ENCODE measurements around the gene RPN2. TPM values are rescaled to one million over a fixed set of nuclear protein-coding genes. Genes with fewer than 3 reads are reported as not detected.

RPN2 gene
- total RNA-seq, 8 experiments from 2014 or later = 94.2 to 354 (median 152) TPM

DNA sequence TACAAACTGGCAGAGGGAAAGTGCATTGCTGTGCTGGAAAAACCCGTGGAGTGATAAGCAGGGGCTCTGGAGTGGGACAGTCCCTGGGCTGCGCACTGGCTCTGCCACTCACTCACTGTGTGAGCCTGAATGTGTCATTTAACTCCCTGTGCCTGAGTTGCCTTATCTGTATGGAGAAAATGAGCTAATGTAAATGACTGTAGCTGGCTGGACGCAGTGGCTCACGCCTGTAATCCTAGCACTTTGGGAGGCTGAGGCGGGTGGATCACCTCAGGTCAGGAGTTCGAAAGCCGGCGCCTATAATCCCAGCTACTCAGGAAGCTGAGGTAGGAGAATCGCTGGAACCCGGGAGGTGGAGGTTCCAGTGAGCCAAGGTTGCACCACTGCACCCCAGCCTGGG, 18.4 kb upstream of the RPN2 start:
- no peak overlapping the region for H3K27ac ChIP-seq
- ATAC-seq (replicated peaks in 6 of 8) = peak in 2 of 8 experiments; percentile 37 to 57
- H3K4me3 ChIP-seq = no peak overlapping the region
- in situ Hi-C loops (cut with MboI; ENCODE audit: low pct_unique_long_range_greater_than_20kb in 2 of 9, low sequenced_read_pairs in 9 of 9, unreplicated experiment in 9 of 9) = no loop called here
- no peaks in the 10 kb centered on the region for H3K4me1 ChIP-seq (replicated peaks in 1 of 2)
- 88 to 100% (median 96%) methylated on average over 1 to 8 of the region's 10 CpGs; no CpG with 5 or more reads in 4 of the 10 experiments for WGBS, 10 experiments

DNA sequence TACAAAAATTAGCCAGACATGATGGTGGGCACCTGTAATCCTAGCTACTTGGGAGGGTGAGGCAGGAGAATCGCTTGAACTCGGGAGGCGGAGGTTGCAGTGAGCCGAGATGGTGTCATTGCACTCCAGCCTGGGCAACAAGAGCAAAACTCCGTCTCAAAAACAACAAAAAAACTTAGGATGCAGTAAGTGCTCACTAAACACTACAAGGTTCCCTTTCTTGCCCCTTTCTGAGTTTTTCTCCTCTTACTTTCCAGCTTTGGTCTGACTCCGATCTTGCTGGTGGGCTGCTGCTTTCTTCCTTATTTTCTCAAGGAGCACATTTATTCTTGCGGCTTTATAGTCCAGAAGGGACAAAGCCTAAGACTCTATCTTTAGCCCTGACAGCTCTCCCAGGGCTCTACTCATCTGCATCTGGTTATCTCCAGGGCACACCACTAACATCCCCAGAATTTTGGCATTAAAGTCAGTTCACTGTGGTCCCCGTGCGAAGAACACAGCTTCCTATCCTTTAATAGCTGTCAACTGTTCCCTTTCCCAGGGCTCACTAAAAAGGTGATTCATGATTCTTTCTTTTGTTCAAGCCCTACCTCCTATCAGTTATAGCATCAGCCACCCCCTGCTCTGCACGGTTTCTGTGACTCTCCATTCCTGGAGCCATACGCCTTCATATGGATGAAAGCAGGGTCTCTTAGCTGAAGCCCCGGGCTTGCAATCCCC, 17.1 kb upstream of the RPN2 start:
- 0 to 80% (median 53%) methylated on average over 1 to 7 of the region's 12 CpGs; no CpG with 5 or more reads in 1 of the 10 experiments for WGBS, 10 experiments
- in situ Hi-C loops (cut with MboI; ENCODE audit: low pct_unique_long_range_greater_than_20kb in 2 of 9, low sequenced_read_pairs in 9 of 9, unreplicated experiment in 9 of 9) = no loop called here

DNA sequence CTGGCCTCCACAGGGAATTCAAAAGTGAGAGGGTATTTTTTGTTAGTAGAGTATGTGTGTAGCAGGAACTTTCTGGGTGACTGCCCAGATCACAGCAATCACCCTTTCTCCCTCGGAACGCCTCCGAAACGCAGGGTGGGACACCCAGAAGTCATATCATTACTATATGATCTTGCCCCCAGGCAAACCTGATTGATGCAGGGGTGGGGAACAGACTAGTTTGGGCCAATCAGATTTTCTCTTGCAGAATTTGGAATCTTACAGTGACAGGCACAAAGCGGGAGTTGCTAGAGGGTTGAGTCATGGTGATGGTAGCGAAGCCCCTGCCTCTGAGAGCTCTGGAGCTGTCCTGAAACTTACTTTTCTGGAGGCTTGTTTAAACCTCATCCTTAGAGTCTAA, 16.5 kb upstream of the RPN2 start:
- 60 to 93% (median 81%) methylated on average over 1 to 4 of the region's 6 CpGs; no CpG with 5 or more reads in 4 of the 10 experiments for WGBS, 10 experiments
- H3K4me3 ChIP-seq = no peak overlapping the region
- in situ Hi-C loops (cut with MboI; ENCODE audit: low pct_unique_long_range_greater_than_20kb in 2 of 9, low sequenced_read_pairs in 9 of 9, unreplicated experiment in 9 of 9) = no loop called here
- H3K4me1 ChIP-seq (replicated peaks in 1 of 2) = no peaks in the 10 kb centered on the region
- no peak overlapping the region for H3K27ac ChIP-seq
- peak in 1 of 8 experiments; percentile 73 for ATAC-seq (replicated peaks in 6 of 8)

More for the DNA sequence above, 17.1 kb upstream of the RPN2 start:
- no peak overlapping the region for H3K4me3 ChIP-seq
- no peaks in the 10 kb centered on the region for H3K4me1 ChIP-seq (replicated peaks in 1 of 2)
- H3K27ac ChIP-seq = no peak overlapping the region
- ATAC-seq (replicated peaks in 6 of 8) = peak in 1 of 8 experiments; percentile 58

DNA sequence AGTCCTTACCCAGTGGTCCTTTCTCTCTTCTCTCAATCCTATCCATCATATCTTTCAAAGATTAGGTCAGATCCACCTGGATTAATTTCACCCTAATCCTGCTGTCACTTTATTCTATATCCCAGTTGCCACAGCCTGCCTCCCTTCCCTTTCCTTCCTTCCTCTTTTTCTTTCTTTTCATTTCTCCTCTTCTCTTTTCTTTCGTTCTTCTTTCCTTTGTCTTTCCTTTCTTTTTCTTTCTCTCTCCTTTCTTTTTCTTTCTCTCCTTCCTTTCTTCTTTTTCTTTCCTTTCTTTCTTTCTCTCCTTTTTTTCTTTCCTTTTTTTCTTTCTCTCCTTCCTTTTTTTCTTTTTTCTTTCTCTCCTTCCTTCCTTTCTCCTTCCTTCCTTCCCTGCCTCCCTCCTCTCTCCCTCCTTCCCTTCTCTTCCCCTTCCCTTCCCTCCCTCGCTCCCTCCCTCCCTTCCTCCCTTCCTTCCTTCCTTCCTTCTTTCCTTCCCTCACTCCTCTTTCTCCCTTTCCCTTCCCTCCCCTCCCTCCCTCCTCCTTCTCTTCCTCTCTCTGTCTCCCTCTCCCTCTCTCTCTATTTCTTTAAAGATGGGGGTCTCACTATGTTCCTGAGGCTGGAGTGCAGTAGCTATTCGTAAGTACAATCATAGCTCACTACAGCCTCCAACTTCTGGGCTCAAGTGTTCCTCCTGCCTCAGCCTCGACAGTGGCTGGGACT, 15.1 kb upstream of the RPN2 start:
- Histone ChIP-seq H3K27ac (no peak overlapping the region), H3K4me3 (no peak overlapping the region), H3K4me1 (replicated peaks in 1 of 2) (no peaks in the 10 kb centered on the region)
- in situ Hi-C loops (cut with MboI; ENCODE audit: low pct_unique_long_range_greater_than_20kb in 2 of 9, low sequenced_read_pairs in 9 of 9, unreplicated experiment in 9 of 9) = no loop called here
- 28 to 95% (median 81%) methylated on average over 1 to 3 of the region's 4 CpGs; no CpG with 5 or more reads in 3 of the 10 experiments for WGBS, 10 experiments
- no peak for ATAC-seq (replicated peaks in 6 of 8)

DNA sequence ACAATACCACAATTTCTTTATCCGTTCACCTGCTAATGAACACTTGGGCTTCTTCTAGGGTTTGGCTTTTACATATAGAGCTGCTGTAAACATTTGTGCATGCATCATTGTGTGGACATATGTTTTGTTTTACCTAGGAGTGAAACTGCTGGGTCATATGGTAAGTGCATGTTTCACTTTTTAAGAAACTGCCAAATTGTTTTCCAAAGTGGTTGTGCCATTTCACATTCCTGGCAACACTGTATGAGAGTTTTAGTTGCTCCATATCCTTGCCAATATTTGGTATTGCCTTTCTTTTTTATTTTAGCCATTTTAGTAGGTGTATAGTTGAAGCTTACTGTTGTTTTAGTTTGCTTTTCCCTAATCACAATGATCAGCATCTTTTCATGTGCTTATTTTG, 14.1 kb upstream of the RPN2 start:
- H3K4me1 ChIP-seq (replicated peaks in 1 of 2) = no peaks in the 10 kb centered on the region
- in situ Hi-C loops (cut with MboI; ENCODE audit: low pct_unique_long_range_greater_than_20kb in 2 of 9, low sequenced_read_pairs in 9 of 9, unreplicated experiment in 9 of 9) = no loop called here
- H3K4me3 ChIP-seq = no peak overlapping the region
- no peak for ATAC-seq (replicated peaks in 6 of 8)
- H3K27ac ChIP-seq = no peak overlapping the region
- 20 to 100% (median 100%) methylated on average over 1 of the region's 1 CpG; no CpG with 5 or more reads in 2 of the 10 experiments for WGBS, 10 experiments

DNA sequence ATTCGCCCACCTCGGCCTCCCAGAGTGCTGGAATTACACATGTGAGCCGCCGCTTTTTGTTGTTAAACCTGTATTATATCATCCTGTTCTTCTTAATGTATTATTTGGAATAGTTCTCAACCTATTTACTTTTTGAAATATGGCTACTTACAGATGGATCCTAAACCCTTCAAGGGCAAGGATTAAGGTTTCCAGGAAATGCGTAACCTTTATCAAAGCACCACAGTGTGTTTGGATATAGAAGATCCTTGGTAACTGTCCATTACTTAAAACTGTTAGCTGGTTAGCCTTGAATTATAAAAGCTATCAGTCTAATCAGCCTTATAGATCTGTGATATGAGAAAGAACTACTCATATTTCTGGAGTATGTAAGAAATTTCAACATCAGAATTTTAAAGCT, 12.3 kb upstream of the RPN2 start:
- in situ Hi-C loops (cut with MboI; ENCODE audit: low pct_unique_long_range_greater_than_20kb in 2 of 9, low sequenced_read_pairs in 9 of 9, unreplicated experiment in 9 of 9) = no loop called here

DNA sequence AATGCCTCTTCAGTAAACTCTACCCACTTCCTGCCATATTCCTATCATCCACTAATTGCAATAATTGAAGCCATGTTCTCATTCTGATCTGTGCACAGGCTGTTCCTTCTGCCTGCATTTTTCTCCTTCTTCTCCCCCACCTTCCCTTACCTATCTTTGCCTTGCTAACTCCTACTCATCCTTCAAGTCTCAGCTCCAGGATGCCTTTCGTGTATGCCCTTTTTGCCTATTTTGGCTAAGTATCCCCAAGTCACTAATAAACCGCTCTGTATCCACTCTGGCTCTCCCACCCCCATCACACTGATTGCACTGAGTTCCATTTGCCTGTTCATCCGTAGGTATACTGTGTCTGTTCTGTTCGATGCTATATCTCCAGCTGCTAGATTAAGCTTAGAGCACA, 6.3 kb upstream of the RPN2 start:
- Histone ChIP-seq H3K4me3 (no peak overlapping the region), H3K27ac (no peak overlapping the region), H3K4me1 (replicated peaks in 1 of 2) (peaks cover 0 to under 1% of the 10 kb centered on the region in 2 donors)
- in situ Hi-C loops (cut with MboI; ENCODE audit: low pct_unique_long_range_greater_than_20kb in 2 of 9, low sequenced_read_pairs in 9 of 9, unreplicated experiment in 9 of 9) = no loop called here
- ATAC-seq (replicated peaks in 6 of 8) = no peak
- WGBS, 10 experiments = 39 to 100% (median 85%) methylated on average over 1 to 4 of the region's 4 CpGs; no CpG with 5 or more reads in 1 of the 10 experiments

More for the DNA sequence above, 12.3 kb upstream of the RPN2 start:
- no peak for ATAC-seq (replicated peaks in 6 of 8)
- WGBS, 10 experiments = 85 to 100% (median 93%) methylated on average over 1 to 5 of the region's 5 CpGs; no CpG with 5 or more reads in 3 of the 10 experiments
- Histone ChIP-seq H3K27ac (no peak overlapping the region), H3K4me1 (replicated peaks in 1 of 2) (no peaks in the 10 kb centered on the region), H3K4me3 (no peak overlapping the region)

DNA sequence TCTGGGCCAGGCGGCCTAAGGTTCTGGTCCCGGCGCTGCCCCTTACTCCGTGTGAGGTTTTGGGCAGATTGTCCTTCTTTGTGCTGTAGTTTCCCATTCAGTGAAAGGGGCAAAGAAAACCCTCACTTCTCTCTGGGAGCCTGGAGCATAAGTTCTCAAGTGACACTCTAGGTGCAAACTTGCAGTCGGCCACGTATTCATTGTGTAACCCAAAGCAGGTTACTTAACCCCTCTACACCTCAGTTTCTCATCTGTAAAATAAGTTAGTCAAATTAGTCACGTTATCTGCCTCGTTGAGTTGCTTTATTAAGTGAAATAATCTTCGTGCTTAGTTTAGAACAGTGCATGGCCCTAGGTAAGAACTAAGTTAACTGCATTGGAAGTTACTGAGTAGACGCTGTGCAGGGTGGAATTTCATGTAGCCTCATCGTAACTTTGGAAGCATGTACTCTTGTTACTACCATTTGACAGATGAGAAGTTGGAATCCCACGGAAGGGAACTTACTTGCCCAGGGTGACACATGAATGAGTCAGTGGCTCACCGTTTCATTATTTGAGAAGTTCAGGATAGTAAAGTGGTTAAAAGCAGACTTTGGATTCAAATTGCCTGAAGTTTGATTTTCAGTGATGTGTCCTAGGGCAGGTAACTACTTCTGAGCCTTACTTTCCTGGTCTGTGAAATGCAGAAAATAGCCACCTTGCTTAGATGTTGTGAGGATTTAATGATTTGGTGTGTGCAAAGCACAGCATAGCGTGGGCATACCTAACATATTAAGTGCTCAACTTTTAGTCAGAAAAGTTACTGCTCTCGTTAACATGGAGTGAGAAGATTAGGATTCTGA, 774 bp downstream of the RPN2 start:
- peaks cover 6 to 7% of the 10 kb centered on the region in 2 donors for H3K4me1 ChIP-seq (replicated peaks in 1 of 2)
- in situ Hi-C loops (cut with MboI; ENCODE audit: low pct_unique_long_range_greater_than_20kb in 2 of 9, low sequenced_read_pairs in 9 of 9, unreplicated experiment in 9 of 9) = no loop called here
- ATAC-seq (replicated peaks in 6 of 8) = no peak
- peak overlapping the region; percentile 99 for H3K27ac ChIP-seq
- H3K4me3 ChIP-seq = peak overlapping the region; percentile 94 to 99 (median 98)
- WGBS, 10 experiments = 0 to 18% (median 4%) methylated on average over 2 to 10 of the region's 15 CpGs

DNA sequence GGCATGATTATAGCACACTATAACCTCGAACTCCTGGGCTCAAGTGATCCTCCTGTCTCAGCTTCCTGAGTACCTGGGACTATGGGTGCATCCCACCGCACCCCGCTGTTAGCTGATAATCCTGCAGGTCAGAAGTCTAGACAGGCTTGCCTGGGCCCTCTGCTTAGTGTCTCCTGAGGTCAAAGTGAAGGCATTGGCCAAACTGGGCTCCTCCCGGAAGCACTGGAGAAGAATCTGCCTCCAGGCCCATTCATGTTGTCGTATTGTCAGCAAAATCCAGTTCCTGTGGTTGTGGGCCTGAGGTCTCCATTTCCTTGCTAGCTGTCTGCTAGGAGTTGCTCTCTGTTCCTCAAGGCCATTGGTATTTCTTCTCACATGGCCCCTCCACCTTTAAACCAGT, 6.6 kb downstream of the RPN2 start:
- H3K4me3 ChIP-seq = no peak overlapping the region
- in situ Hi-C loops (cut with MboI; ENCODE audit: low pct_unique_long_range_greater_than_20kb in 2 of 9, low sequenced_read_pairs in 9 of 9, unreplicated experiment in 9 of 9) = no loop called here
- no peak overlapping the region for H3K27ac ChIP-seq
- no peak for ATAC-seq (replicated peaks in 6 of 8)
- peaks cover 0 to under 1% of the 10 kb centered on the region in 2 donors for H3K4me1 ChIP-seq (replicated peaks in 1 of 2)
- WGBS, 10 experiments = 87 to 100% (median 96%) methylated on average over 1 to 4 of the region's 5 CpGs; no CpG with 5 or more reads in 6 of the 10 experiments

DNA sequence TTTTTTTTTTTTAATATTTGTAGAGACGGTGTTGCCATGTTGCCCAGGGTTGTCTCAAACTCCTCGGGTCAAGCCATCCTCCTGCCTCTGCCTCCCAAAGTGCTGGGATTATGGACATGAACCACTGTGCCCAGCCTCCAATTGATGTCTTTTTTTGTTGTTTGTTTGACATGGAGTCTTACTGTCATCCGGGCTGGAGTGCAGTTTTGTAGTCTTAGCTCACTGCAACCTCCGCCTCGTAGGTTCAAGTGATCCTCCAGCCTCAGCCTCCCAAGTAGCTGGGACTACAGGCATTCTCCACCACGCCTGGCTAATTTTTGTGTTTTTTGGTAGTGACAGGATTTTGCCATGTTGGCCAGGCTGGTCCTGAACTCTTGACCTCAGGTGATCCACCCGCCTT, 9.7 kb downstream of the RPN2 start:
- in situ Hi-C loops (cut with MboI; ENCODE audit: low pct_unique_long_range_greater_than_20kb in 2 of 9, low sequenced_read_pairs in 9 of 9, unreplicated experiment in 9 of 9) = no loop called here
- WGBS, 10 experiments = 90 to 100% (median 100%) methylated on average over 1 to 4 of the region's 7 CpGs; no CpG with 5 or more reads in 4 of the 10 experiments
- ATAC-seq (replicated peaks in 6 of 8) = no peak
- Histone ChIP-seq H3K27ac (no peak overlapping the region), H3K4me1 (replicated peaks in 1 of 2) (peaks cover 3 to 6% of the 10 kb centered on the region in 2 donors), H3K4me3 (no peak overlapping the region)

DNA sequence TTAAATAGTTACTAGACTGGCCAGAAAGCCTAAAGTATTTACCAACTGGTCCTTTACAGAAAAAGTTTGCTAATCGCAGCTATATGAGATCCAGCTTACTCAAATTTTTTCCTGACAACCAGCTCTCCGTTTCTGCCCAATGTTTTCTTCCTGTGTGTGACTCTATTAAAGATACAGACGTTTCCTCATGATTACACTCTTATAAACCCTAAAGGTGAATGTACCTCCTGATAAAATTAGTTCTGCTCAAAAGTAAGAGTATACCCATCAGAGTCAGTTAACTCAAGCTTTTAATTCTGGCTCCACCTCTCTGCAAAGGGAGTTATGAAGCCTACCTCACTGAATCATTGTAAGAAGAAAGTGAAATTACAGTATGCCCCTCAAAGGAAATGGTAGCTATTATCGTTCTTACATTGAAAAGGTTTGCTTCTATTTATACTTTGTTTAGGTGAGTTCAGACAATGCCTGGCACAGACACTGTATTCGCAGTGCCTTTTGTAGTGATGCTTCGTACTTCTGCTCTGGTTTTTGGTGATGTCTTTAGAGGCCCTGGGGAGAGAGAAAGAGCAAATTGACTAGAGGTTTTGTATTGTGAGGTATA, 10.4 kb downstream of the RPN2 start:
- Histone ChIP-seq H3K27ac (no peak overlapping the region), H3K4me1 (replicated peaks in 1 of 2) (peaks cover 5 to 6% of the 10 kb centered on the region in 2 donors), H3K4me3 (no peak overlapping the region)
- no peak for ATAC-seq (replicated peaks in 6 of 8)
- in situ Hi-C loops (cut with MboI; ENCODE audit: low pct_unique_long_range_greater_than_20kb in 2 of 9, low sequenced_read_pairs in 9 of 9, unreplicated experiment in 9 of 9) = loop anchor here in 4 of 9 experiments (10.0 kb wide), 2 partner anchors 335 to 345 kb away; partner anchors contain the start of genes BLCAP (in 1 of the 4) and NNAT (in 1 of the 4)
- WGBS, 10 experiments = 31 to 100% (median 79%) methylated on average over 1 to 6 of the region's 6 CpGs

DNA sequence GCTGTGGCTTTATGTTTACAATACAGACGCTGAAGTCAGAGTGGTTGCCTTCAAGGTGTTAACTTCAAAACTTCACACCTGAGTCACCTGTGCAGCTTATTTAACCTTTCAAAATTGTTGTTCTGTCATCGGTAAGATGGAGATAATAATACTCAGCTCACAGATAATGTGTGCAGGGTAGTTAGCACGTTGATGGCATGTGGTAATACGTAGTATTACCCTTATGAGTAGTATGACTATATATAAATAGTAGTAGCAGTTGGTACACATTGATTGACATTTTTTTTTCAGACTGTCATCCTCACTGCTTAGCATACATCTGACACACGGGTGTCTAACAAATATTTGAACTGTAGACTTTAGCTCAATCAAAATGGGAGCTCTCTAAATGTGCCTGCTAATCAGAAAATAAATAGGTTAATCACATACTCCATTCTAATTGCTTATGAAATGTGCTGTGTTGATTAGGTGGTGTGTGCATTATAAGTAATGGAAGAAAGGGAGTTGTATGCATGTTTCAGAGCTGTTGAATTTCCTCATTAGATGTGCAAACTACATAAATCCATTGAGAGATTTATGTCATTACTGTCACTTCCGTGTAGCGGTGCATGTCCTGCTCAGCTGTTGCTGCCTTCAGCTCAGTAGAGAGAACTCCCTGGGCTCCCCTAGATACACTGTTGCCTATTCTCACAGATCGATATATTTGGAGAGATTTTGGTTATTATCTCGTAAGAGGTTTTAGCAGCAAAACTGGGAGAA, 11.4 kb downstream of the RPN2 start:
- H3K27ac ChIP-seq = no peak overlapping the region

More for the DNA sequence above, 11.4 kb downstream of the RPN2 start:
- peak in 3 of 8 experiments; percentile 10 to 31 (median 20) for ATAC-seq (replicated peaks in 6 of 8)
- Histone ChIP-seq H3K4me1 (replicated peaks in 1 of 2) (peaks cover 15 to 16% of the 10 kb centered on the region in 2 donors), H3K4me3 (no peak overlapping the region)
- in situ Hi-C loops (cut with MboI; ENCODE audit: low pct_unique_long_range_greater_than_20kb in 2 of 9, low sequenced_read_pairs in 9 of 9, unreplicated experiment in 9 of 9) = loop anchor here in 4 of 9 experiments (10.0 kb wide), 2 partner anchors 334 to 344 kb away; partner anchors contain the start of genes BLCAP (in 1 of the 4) and NNAT (in 1 of the 4)
- WGBS, 10 experiments = 59 to 100% (median 78%) methylated on average over 2 to 9 of the region's 9 CpGs

Data from motor neuron (in vitro differentiated cells).